ENCODE results near the gene NKX2-4.

GRCh38 chr20:21390768-21391167 lies 6.6 kb downstream of the NKX2-4 start:
- TF ChIP-seq CTCF (conservative IDR thresholded peaks at IDR 0.05 in 1 of 2, IDR thresholded peaks at IDR 0.05 in 1 of 2; ENCODE audit: low read depth in 1 of 2, low read length in 2 of 2) (no peak), EZH2 (IDR thresholded peaks at IDR 0.05; ENCODE audit: low read length, missing control alignments) (no peak)
